GM19328 (cell line): ENCODE measurements around the gene COX19.

Experiments used
- ATAC-seq: cut with Tn5 transposase; IDR thresholded peaks from one replicate; pipeline ENCODE4 v1.9.1; 2021; ENCODE audit warnings: mild to moderate bottlenecking, moderate library complexity; ENCODE audit not compliant: unreplicated experiment

Gene COX19

DNA sequence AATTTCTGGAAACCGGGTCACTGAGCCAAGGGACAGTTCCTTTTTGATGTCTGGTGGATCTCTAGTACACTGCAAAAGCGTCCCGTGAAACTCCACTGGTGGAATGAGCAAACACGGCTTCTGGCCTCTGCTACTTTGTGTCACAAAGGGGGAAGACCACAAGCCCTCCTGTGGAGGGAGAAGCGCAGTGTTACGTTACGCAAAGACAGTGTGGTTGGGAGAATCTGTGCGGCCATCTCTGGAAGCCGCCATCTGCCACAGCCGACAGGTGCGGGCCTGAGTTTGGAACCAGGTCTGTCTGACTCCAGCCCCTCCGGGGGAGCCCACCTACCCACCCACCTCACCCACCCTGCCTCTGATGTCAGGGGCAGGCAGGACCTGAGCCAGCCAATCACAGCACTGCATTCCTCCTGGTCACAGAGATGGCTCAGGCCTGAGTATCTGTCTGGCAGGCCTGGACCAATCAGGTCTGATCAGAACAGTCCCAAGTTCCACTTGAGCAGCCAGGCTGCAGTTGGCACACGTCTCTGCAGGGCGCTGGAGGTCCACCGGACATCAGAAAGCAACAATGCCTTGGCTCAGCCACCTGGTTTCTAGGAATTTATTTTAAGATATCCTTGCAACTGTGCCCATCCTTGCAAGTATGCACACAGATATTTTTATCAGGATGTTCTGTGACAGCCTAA, 4.7 kb upstream of the COX19 start:
- ATAC-seq: no peak

DNA sequence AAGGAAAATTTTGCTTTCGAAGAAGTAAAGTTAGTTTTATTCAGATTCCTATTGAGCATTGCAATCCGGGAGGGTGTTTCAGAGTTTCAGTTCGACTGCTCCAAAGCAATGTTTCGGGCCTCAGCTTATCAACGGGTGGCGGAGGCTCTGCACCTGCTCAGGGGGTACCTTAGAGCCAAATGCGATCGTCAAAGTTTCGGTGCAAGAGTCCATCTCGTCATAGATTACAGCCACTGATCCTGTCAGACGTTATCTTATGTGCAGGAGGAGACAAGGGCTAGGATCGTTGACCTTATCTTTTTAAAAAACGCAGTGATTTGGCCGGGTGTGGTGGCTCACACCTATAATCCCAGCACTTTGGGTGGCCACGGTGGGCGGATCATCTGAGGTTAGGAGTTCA, 3.8 kb upstream of the COX19 start:
- ATAC-seq: no peak

DNA sequence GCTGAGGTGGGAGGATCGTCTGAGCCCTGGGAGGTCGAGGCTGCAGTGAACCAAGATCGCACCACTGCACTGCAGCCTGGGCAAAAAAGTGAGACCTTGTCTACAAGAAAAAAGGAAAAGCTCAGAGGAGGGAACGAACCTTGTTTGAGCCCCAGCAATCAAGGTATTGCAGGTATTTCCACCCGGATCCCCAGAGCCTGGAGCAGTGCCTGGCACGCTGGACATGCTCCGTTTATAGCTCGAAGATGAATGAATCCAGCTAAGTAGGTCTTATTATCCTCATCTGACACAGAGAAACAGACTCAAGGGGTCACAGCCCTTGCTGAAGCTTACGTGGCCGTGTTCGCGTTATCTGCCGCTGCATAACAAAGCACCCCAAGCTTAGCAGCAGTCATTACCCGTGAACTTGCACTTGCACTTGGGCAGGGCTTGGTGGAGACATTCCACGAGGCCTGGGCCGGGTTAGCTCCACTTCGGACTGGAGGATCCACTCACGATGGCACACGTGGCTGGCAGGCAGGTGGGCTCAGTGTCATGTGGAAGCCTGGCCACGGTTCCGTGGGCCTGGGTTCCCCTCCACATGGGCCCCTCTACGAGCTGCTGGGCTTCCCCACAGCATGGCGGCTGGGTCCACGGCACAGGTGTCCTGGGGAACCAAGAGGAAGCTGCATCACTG, 3.2 kb upstream of the COX19 start:
- ATAC-seq: no peak

DNA sequence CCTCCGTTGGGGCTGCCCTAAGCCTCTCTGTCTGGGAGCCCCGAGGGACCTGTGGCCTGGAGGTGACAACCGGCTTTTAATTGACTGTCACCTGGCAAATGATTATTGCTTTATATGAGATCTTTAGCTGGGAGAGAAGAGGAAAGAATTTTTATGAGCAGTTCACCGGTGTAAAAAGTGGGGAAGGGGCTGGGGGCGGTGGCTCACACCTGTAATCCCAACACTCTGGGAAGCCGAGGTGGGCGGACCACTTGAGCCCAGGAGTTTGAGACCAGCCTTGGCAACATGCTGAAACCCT, 2.6 kb upstream of the COX19 start:
- ATAC-seq: no peak

DNA sequence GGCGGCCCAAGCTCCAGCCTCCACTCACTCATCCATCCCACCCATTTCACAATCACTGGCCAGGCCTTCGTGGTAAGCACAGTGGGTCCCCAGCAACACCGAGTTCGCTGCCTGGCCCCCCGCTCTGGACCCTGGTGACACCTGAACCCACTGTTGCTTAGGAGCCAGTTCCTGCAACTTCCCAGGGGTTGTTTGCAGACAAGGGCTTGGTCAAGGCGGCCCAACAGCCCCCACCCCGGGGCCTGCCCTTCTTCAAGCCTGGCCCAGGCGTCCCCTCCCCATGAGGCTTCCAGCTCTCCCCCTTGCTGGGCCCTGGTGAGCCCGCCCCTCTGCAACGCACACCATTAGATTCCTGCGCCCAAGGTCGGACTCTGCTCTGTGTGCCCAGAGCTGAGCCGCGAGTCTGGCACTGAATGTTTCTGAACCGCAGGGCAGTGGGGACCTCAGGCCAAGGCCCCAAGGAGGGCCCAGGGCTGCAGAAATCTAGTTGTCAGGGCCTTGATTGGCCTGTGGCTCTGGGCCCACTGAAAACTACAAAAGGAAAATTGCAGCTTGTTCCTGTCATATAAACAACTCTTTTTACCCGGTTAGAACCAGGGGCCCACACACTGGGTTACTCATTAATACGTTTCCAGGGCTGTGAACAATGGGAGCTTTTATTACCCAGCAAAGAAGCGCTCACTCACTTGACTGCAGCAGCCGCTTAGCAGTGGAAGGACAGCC, 2.1 kb upstream of the COX19 start:
- no peak for ATAC-seq

DNA sequence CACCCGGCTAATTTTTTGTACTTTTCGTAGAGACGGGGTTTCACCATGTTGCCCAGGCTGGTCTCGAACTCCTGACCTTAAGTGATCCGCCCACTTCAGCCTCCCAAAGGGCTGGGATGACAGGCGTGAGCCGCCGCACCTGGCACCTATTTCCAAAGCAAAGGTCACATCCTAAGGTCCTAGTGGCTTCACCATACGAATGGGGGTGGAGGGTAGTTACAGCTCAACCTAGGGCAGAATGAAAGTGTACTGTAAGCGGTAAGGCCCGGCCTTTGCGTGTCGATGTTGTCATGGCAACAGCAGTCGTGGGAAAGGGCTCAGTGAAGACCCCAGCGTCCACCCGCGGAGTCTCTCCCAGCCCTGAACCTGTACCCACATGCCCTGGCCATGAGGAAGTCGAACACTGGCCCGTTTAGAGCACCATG, 1.6 kb upstream of the COX19 start:
- no peak for ATAC-seq

DNA sequence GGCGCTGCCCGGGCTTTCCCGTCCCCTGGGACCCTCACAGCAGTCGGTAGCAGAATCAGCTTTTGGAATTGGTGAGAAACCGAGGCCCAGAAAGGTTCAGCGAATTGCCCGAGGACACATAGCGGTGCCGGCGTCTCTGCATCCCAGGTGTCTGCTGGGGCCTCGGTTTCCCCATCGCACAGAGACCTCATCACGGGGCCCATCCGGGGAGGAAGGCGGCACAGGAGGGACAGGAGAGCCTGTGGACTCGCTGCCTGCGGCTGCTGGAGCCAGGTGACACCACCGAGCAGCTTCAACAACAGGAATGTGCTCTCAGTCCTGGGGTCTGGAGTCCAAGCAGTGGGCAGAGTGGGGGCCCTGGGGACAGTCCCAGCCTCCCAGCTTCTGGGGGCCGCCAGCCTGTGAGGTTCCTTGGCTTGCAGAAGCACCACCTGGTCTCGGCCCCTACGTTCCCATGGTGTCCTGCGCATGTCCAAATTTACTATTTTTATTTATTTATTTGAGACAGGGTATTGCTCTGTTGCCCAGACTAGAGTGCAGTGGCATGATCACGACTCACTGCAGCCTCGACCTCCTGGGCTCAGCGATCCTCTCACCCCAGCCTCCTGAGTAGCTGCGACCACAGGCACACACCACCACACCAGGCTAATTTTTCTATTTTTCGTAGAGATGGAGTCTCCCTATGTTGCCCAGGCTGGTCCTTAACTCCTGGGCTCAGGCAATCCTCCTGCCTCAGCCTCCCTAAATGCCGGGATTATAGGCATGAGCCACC, 539 bp upstream of the COX19 start:
- no peak for ATAC-seq

DNA sequence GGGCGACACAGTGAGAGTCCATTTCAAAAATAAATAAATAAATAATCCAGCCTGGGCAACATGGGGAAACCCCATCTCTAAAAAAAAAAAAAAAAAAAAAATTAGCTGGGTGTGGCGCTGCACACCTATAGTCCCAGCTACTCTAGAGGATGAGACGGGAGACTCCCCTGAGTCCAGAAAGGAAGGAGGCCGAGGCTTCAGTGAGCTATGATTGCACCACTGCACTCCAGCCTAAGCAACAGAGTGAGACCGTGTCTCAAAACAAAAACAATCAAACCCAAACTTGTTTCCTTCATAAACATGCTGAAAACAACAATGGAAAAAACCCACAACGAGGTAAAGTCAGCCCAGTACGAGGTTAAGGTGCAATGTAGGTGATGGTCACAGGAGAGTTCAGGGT, 1.2 kb downstream of the COX19 start:
- no peak for ATAC-seq

DNA sequence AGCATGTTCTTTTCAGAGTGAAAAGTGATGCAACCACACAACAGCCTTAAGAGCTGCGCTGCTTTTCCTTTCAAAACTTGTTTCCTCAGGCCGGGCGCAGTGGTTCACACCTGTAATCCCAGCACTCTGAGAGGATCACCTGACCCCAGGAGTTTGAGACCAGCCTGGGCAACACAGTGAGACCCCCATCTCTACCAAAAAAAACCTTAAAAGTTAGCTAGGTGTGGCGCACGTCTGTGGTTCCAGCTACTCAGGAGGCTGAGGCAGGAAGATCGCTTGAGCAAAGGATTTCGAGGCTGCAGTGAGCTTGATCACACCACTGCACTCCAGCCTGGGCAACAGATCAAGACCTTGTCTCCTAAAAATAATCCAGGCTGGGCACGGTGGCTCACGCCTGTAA, 2.0 kb downstream of the COX19 start:
- no peak for ATAC-seq

DNA sequence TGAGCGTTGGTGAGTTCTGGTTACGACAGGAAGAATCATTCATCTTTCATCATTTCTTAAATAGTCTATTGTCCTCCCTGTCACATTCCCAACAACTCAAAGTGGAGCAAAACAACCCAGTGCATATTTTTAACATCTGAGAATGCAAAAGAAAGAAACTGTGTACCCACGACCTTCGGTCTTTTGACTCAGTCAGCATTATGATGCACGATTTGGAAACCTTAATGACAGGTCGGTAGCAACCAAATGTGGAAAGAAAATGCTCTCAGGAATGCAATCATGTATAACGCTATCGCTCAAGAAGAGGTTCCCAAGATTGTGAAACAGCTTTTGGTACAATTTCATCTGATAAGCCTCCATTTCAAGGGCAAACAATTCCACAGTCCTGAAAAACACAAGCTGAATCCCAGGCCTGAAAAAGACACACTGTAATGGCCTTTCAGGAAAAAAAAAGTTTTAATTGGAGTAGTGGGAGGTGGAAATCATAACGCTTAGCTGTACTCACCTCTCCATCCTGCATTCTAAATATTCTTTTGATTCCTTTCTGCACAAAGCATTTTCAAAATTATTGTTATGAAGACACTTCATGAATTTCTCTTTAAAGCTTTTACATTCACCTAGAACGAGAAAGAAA, 2.6 kb downstream of the COX19 start:
- ATAC-seq: no peak

DNA sequence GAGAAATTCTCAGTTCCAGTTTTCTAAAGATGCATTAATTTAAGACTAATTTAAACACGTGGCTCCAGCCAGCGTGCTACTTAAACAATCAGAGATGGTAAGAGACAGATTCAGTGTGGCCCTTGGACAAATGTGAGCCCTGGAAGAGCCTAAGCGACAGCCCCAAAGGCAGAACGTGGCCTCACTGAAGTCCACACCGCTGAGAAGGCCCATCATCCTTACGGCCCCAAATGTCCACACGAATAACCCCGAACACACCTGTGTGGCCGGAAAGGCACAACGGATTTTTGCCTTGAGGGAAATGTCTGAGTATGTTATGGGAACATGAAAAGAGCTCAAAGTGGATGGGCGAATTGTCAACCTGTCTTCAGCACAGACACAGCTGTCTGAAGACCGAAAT, 3.2 kb downstream of the COX19 start:
- no peak for ATAC-seq

DNA sequence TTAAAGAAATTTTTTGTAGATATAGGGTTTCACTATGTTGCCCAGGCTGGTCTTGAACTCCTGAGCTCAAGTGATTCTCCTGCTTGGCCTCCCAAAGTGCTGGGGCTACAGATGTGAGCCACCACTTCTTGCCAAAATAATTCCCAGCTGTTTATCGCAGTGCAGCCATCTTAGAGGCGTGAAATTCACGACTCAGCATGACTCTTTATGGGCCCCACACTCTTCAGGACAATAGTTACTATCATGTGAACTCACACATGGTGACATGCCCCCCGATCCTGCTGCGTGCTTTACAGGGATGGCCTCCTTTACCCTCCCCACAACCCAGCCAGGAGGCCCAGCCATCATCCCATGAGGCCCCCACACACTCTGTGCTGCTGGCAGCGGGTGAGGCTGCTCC, 4.6 kb downstream of the COX19 start:
- no peak for ATAC-seq

DNA sequence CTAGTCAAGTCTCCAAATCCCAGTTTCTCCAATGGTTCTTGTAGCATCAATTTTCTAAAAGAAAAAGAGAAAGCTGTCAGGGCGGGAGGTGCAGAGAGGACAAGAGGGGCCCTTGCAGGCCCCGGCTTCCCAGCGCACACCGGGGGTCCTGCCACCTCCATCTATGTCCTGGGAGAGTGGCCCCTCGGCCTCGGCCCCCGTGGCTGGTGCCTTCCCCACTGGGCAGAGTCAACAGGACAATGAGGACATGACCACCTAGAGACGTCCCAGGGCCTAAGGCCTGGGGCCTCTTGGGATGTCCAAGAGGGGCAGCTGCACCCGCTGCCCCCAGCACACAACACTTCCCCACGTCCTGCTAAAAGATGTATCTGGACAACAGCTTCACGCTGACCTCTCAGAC, 5.9 kb downstream of the COX19 start:
- no peak for ATAC-seq

DNA sequence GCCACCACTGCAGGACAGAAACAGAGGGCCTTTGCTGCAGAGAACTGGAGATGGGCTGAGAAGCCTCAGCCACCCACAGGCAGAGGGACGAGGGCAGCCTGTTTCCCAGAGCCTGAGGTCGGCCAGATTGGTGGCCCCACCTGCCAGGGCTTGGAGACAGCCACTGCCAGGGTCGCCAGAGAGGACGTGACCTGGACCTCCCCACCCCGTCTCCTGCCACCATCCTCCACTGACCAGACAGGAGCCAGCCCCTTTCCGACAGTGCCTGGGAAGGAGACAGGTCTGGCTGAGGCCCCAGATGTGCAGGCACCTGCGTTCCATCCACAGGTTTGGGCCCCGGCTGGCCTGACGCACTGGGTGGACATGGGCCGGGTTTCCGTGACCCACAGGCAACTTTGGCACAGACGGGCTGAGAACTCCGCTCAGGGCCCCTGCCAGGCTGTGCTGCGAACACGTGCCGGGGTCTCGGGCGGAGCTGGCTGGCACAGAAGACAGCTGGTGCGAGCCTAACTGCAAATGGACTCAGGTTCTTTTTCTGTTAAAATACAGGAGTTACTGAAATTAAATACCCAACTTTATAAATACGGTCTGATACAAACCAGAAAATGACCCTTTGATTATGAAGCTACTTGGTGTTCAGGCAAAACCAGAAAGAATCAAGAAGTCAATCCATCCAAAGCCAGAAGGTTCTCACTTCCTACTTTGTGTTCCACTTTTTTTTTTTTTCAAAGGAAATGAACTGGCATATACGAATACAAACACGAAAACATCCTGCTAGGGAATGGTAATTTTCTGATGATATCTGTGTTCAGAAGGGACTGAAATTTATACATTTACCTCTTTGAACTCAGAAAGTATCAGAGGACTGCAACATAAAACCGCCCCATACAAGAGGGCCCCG, 6.9 kb downstream of the COX19 start:
- no peak for ATAC-seq

DNA sequence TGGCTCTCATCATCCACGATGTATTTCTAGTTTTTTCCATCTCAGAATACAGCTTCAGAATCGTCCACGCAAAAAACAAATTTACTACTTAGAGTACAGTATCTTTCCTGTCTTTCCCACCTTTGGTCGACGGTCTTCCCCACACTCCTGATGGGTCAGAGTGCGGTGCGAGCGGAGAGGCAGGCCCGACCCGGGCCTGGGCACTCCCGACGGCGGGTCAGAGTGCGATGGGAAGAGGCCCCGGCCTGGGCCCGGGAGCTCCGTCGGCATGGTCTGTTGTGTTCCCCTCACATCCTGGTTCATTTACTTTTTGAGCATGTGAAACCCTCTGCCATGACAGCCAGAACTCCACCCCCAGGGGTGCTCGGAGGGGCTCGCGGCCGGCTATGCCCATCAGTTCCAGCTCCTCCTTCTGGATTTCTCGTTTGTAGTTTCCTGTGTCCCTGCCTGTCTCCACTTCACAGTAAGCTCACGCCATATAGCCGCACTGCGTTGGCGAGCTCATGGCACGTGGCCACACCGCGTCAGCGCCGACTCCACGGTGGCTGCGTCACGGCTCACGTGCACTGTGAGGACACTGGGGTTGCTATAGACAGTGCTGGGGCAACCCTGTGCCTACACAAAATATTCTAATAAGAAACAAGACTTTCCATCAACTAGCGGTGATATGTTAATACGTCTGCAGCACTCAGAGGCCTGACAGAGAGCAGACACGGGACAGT, 7.8 kb downstream of the COX19 start:
- ATAC-seq: no peak

DNA sequence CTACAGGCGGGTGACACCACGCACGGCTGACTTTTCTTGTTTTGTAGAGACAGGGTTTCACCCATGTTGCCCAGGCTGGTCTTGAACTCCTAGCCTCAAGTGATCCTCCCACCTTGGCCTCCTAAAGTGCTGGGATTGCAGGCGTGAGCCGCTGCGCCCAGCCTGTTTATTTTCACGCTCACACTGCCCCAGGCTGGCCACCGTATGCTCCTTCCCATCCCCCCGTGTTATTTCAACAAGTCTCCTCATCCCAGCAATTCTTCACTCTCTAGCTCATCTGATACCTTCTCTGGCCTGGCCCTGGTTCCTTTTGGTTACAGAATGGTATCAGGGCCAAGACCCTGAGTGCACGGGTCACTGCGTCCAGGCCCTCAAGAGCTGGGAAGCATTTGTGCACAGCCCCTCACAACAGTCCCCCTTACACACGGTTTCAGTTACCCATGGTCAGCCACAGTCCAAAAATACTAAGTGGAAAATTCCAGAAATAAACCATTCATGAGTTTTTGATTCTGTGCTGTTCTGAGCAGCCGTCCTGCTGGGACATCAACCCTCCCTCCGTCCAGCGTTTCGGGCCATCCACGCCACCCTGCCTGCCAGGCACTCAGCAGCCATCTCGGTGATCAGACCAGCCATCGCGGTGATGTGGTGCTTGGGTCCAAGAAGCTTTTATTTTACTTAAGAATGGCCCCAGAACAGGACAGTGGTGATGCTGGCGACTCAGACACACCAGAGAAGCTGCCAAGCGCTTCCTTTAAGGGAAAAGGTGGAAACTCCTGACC, 8.9 kb downstream of the COX19 start:
- no peak for ATAC-seq

DNA sequence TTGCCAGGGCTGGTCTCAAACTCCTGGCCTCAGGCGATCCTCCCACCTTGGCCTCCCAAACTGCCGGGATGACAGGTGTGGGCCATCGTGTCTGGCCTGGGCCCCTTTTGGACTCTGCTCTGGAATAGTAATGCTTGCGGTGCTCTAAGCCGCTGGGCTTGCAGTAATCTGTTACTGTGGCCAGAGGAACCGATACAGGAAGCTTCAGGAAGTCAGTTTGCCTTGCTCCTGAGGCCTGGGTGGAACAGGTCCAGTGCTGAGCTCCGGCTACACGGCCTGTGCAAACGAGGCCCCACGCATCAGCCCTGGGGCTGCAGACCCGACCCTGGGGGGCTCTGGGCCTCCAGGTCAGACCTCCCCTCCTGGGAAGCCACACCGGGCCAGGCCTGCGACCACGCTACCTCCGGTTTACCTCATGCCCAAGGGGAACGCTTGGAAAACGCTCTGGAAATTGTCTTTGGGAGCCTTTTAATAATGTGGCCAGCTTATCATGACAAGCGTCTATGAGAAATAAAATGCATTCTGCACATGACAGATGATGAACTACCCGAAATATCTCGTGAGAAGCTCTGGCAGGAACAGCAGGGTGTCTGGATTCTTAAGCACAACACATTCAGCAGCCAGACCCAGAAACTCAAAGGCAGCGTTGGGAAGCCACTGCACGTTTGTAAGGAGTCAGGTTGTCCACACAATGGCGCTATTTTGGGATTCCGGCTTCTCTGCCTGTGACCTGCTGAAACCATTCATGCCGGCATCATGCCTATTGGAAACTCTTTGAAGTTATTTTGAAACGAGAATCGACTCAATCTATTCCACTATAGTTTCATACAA, 10.7 kb downstream of the COX19 start:
- ATAC-seq: no peak
